HG03025 (cell line): ENCODE data around the gene SEPTIN6.

Experiments
- ATAC-seq: cut with Tn5 transposase; IDR thresholded peaks from one replicate; pipeline ENCODE4 v1.9.1; 2021; ENCODE audit warnings: mild to moderate bottlenecking, moderate library complexity; ENCODE audit not compliant: unreplicated experiment, low FRiP score

Gene SEPTIN6

DNA sequence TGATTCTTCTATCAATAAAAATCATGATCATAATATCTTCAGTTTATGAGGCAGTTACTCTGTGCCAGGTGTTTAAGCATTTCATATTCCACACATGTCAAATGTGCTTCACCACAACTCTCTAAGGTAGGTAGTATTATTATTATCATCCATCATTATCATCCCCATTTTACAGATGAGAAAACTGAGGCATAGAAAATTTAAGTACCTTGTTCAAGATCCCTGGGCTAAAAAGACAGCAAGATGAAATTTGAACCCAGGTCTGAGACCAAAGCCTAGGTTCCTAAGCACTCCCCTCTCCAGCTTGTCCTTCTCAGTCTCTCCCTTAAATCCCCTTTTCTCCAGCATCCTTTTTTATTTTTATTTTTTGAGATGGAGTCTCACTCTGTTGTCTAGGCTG lies 33.4 kb downstream of the SEPTIN6 start:
- ATAC-seq: no peak

DNA sequence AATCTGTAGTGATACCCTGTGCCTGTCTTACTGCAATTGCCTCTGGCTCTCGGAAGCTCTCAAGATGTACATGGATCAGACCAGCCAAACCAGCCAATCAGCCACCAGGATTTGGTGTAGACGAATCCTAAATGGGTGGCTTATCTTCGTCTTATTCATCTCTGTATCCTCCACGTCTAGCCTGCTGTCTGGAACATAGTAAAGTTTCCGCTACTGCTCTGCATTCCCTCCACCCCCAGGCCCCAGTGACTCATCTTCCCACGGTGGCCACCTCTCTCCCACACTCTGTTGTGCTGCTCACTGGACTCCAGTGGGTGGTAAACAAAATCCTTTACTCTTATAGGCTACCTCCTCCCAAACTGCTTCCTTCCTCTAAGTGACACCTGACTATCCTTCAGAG lies 37.8 kb downstream of the SEPTIN6 start:
- ATAC-seq: no peak

DNA sequence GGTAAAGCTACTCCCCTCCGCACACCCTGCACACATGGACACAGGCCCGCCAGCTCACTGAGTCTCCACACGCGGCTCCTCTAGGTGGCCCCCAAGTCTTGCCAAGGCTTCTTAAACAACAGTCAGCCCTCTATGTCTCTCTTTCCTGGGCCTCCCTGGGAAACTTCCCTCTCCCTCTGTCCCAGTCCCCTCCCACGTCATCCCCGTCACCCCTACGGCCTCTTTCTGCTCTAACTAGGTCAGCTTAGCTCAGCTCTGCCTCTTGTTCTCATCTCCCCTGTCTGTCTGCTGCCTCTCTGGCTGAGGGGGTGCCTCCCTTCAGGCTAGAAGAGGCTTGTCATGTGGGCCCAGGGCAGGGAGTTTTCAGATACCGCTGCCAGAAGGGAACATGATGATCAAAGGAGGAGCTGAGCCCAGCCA lies 38.8 kb downstream of the SEPTIN6 start:
- ATAC-seq: no peak

DNA sequence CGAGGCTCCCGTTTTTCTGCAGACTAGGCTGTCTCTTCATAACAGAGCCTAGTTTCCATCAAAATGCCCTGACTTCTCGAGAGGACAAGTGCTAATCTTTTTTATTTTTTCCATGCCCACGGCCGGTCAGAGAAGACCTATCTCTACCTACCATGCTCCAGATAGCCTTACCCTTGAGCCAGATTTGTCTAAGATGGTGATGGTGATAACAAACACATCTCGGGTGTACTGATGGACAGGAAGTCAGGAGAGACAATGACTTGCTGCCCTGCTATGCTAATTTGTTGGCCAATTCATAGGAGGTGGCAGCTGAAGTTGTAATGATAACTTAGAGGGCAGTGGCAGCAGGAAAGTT lies 44.6 kb downstream of the SEPTIN6 start:
- no peak for ATAC-seq

DNA sequence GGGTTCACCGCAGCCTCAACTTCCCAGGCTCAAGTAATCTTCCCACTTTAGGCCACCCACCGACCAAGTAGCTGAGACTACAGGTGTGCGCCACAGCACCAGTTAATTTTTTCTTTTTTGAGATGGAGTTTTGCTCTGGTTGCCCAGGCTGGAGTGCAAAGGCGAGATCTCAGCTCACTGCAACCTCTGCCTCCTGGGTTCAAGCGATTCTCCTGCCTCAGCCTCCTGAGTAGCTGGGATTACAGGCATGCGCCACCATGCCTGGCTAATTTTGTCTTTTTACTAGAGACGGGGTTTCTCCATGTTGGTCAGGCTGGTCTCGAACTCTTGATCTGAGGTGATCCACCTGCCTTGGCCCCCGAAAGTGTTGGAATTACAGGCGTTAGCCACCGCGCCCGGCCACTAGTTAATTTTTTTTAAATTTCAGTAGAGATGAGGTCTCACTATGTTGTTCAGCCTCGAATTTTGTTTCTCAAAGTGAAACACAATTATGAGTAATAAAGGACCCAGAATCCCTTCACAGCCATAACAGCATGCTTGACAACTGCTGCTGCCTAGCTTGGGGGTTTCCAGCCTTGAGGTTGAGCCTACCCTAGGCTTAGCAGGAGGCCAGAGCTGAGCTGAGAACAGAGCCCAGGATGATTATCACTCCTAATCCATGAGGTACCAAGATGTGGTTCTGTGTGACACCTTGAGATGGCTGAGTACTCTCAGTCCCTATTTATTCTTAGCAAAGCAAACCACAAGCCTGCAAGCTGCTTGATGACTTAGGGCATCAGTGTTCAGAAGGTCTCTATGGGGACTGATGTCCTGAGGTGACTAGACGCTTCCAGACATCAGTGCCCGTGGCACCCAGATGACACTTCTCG lies 45.2 kb downstream of the SEPTIN6 start:
- peak; percentile 93 for ATAC-seq

DNA sequence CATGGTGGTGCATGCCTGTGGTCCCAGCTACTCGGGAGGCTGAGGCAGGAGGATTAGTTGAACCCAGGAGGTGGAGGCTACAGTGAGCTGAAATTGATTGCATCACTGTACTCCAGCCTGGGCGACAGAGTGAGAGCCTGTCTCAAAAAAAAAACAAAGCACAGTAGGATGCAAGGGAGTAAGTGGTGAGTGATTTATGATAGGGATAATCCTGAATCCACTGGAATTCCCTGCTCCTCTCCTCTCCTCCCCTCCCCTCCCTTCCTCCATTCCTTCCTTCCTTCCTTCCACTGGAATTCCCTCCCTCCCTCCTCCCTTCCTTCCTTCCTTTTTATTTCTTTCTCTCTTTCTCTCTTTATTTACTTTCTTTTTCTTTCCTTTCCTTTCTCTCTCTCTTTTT lies 45.9 kb downstream of the SEPTIN6 start:
- no peak for ATAC-seq

DNA sequence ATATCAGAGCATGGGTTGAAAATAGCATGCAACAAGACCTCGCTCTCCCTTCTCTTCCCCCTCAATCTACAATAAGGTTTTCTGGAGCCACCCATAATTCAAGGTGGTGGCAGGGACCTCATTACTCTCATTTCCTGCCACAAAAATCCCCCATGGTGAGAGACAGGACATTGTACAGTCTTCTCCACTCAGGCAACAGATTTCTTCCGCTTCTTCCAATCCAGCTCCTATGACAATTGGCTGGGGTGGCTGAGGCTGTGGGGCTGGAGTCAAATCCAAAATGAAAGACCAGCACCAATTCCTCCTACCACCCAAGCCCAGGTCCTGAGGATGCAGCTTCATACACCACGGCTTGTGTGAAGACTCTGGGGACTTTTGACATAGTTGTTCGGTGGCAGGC lies 46.5 kb downstream of the SEPTIN6 start:
- ATAC-seq: no peak

DNA sequence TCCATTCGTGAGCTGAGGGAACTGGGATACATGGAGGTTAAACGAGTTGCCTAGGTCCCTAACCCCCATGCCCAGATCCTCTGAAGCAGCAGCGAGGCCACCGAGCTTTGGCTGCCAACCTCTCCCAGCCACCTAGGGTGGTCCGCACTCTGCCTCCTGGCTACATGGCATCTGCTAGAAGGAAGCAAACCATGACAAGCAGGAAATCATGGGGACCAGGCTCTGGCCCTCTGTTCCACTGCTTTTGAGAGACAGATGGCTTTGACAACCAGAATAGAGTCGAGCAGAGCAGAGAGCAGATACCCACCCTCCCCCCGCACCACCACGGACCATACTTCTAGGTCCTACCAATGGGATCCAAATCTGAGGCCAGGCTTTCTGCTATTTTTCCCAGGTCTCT lies 49.3 kb downstream of the SEPTIN6 start:
- ATAC-seq: no peak
